CD14-positive monocyte (primary cell): ENCODE results near the gene C3orf52. TPM values are rescaled to one million over a fixed set of nuclear protein-coding genes. Genes with fewer than 3 reads are reported as not detected.
A peak's percentile ranks its signal among the peaks of the same experiment; 100 is the strongest.

Experiments used
- DNase-seq, 3 donors: peaks; one replicate each; pipeline ENCODE4 v3.0.0-alpha.2; 2011 to 2022
- H2AFZ ChIP-seq: 2 replicates; pipeline ENCODE4 v1.6.0; 2012; ENCODE audit warnings: mild to moderate bottlenecking, low read depth, low read length, inconsistent platforms; ENCODE audit not compliant: insufficient read depth, poor library complexity, severe bottlenecking
- H3K27ac ChIP-seq, 2 donors: 1 replicate in 1 of 2; 2 replicates in 1 of 2; pipeline ENCODE4 v1.5.1; 2012 to 2013; ENCODE audit warnings: low read length in 2 of 2, control low read depth in 1 of 2, inconsistent platforms in 1 of 2, low read depth in 1 of 2, mild to moderate bottlenecking in 1 of 2
- H3K27me3 ChIP-seq, 2 donors: one replicate each; pipeline versions ENCODE4 v1.6.0 to v1.6.1; 2011 to 2013; ENCODE audit warnings: low read length in 2 of 2; ENCODE audit not compliant: control insufficient read depth in 2 of 2, insufficient read depth in 2 of 2
- H3K36me3 ChIP-seq, 2 donors: replicated peaks in 1 of 2; 1 replicate in 1 of 2; 2 replicates in 1 of 2; pipeline versions ENCODE4 v1.5.1 to v1.6.1; 2012 to 2013; ENCODE audit warnings: low read length in 2 of 2, control low read depth in 1 of 2, inconsistent platforms in 1 of 2, mild to moderate bottlenecking in 1 of 2; ENCODE audit not compliant: insufficient read depth in 2 of 2, control insufficient read depth in 1 of 2
- H3K4me1 ChIP-seq, 2 donors: 1 replicate in 1 of 2; 2 replicates in 1 of 2; pipeline versions ENCODE4 v1.5.1 to v1.6.1; 2012 to 2013; ENCODE audit warnings: low read length in 2 of 2, control low read depth in 1 of 2, inconsistent platforms in 1 of 2, mild to moderate bottlenecking in 1 of 2, moderate library complexity in 1 of 2; ENCODE audit not compliant: insufficient read depth in 2 of 2, control insufficient read depth in 1 of 2
- H3K4me2 ChIP-seq: replicated peaks from 2 replicates; pipeline ENCODE3; 2012; ENCODE audit warnings: low read length, moderate library complexity, mild to moderate bottlenecking; ENCODE audit not compliant: poor library complexity, severe bottlenecking; ENCODE audit errors: extremely low read depth
- H3K4me3 ChIP-seq, 3 experiments: fragments of 200-600 bp in 1 of 3; sonication (generic) in 1 of 3; replicated peaks in 1 of 3; 1 replicate in 2 of 3; 2 replicates in 1 of 3; pipeline ENCODE4 v1.5.1; 2011 to 2013; ENCODE audit warnings: low read length in 3 of 3, mild to moderate bottlenecking in 3 of 3, control low read depth in 2 of 3, low read depth in 2 of 3, inconsistent platforms in 1 of 3, moderate library complexity in 1 of 3
- H3K79me2 ChIP-seq: 2 replicates; pipeline ENCODE4 v1.6.0; 2012; ENCODE audit warnings: mild to moderate bottlenecking, control low read depth, inconsistent platforms, low read length, moderate library complexity; ENCODE audit not compliant: insufficient read depth
- H3K9ac ChIP-seq: 2 replicates; pipeline ENCODE4 v1.6.0; 2017; ENCODE audit warnings: low read length, mild to moderate bottlenecking; ENCODE audit not compliant: insufficient read depth, poor library complexity, severe bottlenecking
- H3K9me3 ChIP-seq, 2 donors: replicated peaks in 1 of 2; 1 replicate in 1 of 2; 2 replicates in 1 of 2; pipeline versions ENCODE4 v1.5.1 to v1.6.1; 2012 to 2013; ENCODE audit warnings: low read length in 2 of 2, control low read depth in 1 of 2; ENCODE audit not compliant: control insufficient read depth in 1 of 2, insufficient read depth in 1 of 2
- H4K20me1 ChIP-seq: 2 replicates; pipeline ENCODE4 v1.6.0; 2012; ENCODE audit warnings: mild to moderate bottlenecking, low read length, control low read depth, moderate library complexity; ENCODE audit not compliant: insufficient read depth
- H3K27ac Mint-ChIP-seq, 7 donors: one replicate each; pipeline ENCODE4 v1.8.0; 2020; ENCODE audit warnings: mild to moderate bottlenecking in 7 of 7, mixed read lengths in 7 of 7, moderate library complexity in 6 of 7, inconsistent platforms in 2 of 7
- H3K27me3 Mint-ChIP-seq, 3 donors: one replicate each; pipeline ENCODE4 v1.8.0; 2021 to 2022; ENCODE audit warnings: low read depth in 3 of 3, mild to moderate bottlenecking in 3 of 3, mixed read lengths in 3 of 3, moderate library complexity in 3 of 3, inconsistent platforms in 1 of 3
- H3K36me3 Mint-ChIP-seq, 2 donors: one replicate each; pipeline ENCODE4 v1.8.0; 2020; ENCODE audit warnings: mixed read lengths in 2 of 2, inconsistent platforms in 1 of 2, mild to moderate bottlenecking in 1 of 2
- H3K4me1 Mint-ChIP-seq: one replicate; pipeline ENCODE4 v1.8.0; 2020; ENCODE audit warnings: mild to moderate bottlenecking, mixed read lengths
- H3K4me3 Mint-ChIP-seq, 2 donors: one replicate each; pipeline ENCODE4 v1.8.0; 2020; ENCODE audit warnings: mild to moderate bottlenecking in 2 of 2, mixed read lengths in 2 of 2, moderate library complexity in 1 of 2
- H3K9me3 Mint-ChIP-seq, 7 donors: one replicate each; pipeline ENCODE4 v1.8.0; 2020 to 2022; ENCODE audit warnings: mixed read lengths in 7 of 7, mild to moderate bottlenecking in 6 of 7, moderate library complexity in 6 of 7, inconsistent platforms in 2 of 7
- WGBS: methylation state at CpG from one replicate; pipeline ENCODE4 v1.1.5; 2013; ENCODE audit warnings: missing lambda C conversion rate; ENCODE audit not compliant: insufficient coverage; 5-methylcytosine and 5-hydroxymethylcytosine counted together
- intact Hi-C, 2 donors: fragments of 100-400 bp; cut with micrococcal nuclease; formaldehyde crosslinking; loops; one replicate each; pipeline versions ENCODE4 v1.15.0 to v1.15.1; 2023
- polyA plus RNA-seq, 3 donors: library from polyadenylated mRNA; depleted of rRNA in 1 of 3; unstranded in 2 of 3; stranded (reverse) in 1 of 3; fragments of 300-500 nt in 2 of 3; fragments of >200 nt in 1 of 3; fragmentation: Illumina TruSeq in 2 of 3; gene quantifications; 1 replicate in 2 of 3; 2 replicates in 1 of 3; pipeline ENCODE4 v1.2.3, GENCODE V29; 2012 to 2021
- TF ChIP-seq, protein P1 (sequence below): fragments of 200-600 bp; IDR thresholded peaks from one replicate; pipeline ENCODE4 v1.8.0; 2022; ENCODE audit warnings: antibody characterized with exemption, mild to moderate bottlenecking

C3orf52 gene
- polyA plus RNA-seq, 3 donors: not detected

DNA sequence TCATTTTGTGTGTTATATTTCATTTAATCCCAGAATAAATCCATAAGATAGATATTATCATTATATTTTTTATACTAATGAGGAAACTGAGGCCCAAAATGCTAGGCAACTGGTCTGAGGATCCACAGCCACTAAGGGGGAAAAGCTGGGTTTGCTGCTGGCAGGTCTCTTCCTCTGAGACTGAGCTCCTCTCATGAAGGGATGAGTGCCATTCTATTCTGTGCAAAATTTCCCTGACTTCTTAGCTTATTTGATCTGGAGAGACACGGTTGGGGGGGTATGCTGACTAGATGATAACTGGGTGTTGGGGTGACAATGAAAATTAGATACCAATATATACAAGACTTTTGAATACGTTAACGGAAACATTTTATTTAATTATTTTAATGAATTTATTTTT lies 44.9 kb downstream of the C3orf52 start:
- Histone ChIP-seq H3K4me3 (no peak overlapping the region), H3K36me3 (no peaks in the 10 kb centered on the region), H3K9me3 (no peaks in the 10 kb centered on the region), H2AFZ (no peak overlapping the region), H3K4me2 (no peak overlapping the region), H3K27me3 (no peaks in the 10 kb centered on the region), H3K79me2 (no peaks in the 10 kb centered on the region), H3K9ac (no peak overlapping the region), H3K27ac (no peak overlapping the region), H3K4me1 (peaks cover 26 to 50% of the 10 kb centered on the region in 2 donors), H4K20me1 (no peaks in the 10 kb centered on the region)
- peaks cover 57% of the 10 kb centered on the region for H3K4me1 Mint-ChIP-seq
- H3K27me3 Mint-ChIP-seq: peaks cover 0 to 4% (median 2%) of the 10 kb centered on the region in 3 donors
- no peaks in the 10 kb centered on the region for H3K9me3 Mint-ChIP-seq
- intact Hi-C loops: no loop called here
- H3K36me3 Mint-ChIP-seq: no peaks in the 10 kb centered on the region
- H3K27ac Mint-ChIP-seq: peak overlapping the region in 2 of 7 donors; percentile 23 to 73
- no CpG with 5 or more reads among the region's 3 CpGs for WGBS
- DNase-seq: no peak
- H3K4me3 Mint-ChIP-seq: no peak overlapping the region
- TF ChIP-seq, protein P1, sequence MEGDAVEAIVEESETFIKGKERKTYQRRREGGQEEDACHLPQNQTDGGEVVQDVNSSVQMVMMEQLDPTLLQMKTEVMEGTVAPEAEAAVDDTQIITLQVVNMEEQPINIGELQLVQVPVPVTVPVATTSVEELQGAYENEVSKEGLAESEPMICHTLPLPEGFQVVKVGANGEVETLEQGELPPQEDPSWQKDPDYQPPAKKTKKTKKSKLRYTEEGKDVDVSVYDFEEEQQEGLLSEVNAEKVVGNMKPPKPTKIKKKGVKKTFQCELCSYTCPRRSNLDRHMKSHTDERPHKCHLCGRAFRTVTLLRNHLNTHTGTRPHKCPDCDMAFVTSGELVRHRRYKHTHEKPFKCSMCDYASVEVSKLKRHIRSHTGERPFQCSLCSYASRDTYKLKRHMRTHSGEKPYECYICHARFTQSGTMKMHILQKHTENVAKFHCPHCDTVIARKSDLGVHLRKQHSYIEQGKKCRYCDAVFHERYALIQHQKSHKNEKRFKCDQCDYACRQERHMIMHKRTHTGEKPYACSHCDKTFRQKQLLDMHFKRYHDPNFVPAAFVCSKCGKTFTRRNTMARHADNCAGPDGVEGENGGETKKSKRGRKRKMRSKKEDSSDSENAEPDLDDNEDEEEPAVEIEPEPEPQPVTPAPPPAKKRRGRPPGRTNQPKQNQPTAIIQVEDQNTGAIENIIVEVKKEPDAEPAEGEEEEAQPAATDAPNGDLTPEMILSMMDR: no peak

DNA sequence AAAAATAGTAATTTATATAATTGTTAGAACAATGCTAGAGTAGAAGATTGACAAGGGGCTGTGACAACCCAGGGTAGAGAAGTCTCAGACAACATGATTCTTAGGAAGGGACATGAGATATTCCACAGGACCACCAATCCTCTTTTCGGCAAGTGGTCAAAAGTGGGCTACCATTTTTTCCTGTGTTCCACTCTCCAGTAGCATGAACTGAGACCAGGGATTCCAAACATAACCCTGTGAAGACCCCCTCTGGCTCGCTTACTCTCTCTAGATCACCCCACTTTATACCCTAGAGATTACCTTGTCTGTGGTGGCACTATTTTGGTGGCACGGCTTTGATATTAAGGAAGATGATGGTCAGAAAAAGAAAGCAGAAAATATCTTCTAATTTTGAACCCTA lies 45.9 kb downstream of the C3orf52 start:
- H3K4me2 ChIP-seq: no peak overlapping the region
- H3K9ac ChIP-seq: no peak overlapping the region
- intact Hi-C loops: no loop called here

More for the DNA sequence above, 45.9 kb downstream of the C3orf52 start:
- Histone ChIP-seq H3K79me2 (no peaks in the 10 kb centered on the region), H3K9me3 (no peaks in the 10 kb centered on the region), H3K27ac (peak overlapping the region in 1 of 2 donors; percentile 72), H3K4me3 (no peak overlapping the region), H3K36me3 (no peaks in the 10 kb centered on the region), H3K27me3 (no peaks in the 10 kb centered on the region), H3K4me1 (peaks cover 24 to 42% of the 10 kb centered on the region in 2 donors), H4K20me1 (no peaks in the 10 kb centered on the region), H2AFZ (no peak overlapping the region)
- DNase-seq: no peak
- WGBS: 100% methylated on average over 1 of the region's 3 CpGs
- no peak overlapping the region for H3K4me3 Mint-ChIP-seq
- TF ChIP-seq, protein P1: no peak
- H3K27ac Mint-ChIP-seq: peak overlapping the region in 2 of 7 donors; percentile 35 to 57
- H3K36me3 Mint-ChIP-seq: no peaks in the 10 kb centered on the region
- H3K9me3 Mint-ChIP-seq: no peaks in the 10 kb centered on the region
- peaks cover 0 to 4% (median 0%) of the 10 kb centered on the region in 3 donors for H3K27me3 Mint-ChIP-seq
- H3K4me1 Mint-ChIP-seq: peaks cover 50% of the 10 kb centered on the region
